CD14-positive monocyte (primary cell): ENCODE results near the gene CCNJL. TPM values are rescaled to one million over a fixed set of nuclear protein-coding genes. Genes with fewer than 3 reads are reported as not detected.
A peak's percentile ranks its signal among the peaks of the same experiment; 100 is the strongest.

Experiments used
- DNase-seq, 3 donors: peaks; one replicate each; pipeline ENCODE4 v3.0.0-alpha.2; 2011 to 2022
- H2AFZ ChIP-seq: 2 replicates; pipeline ENCODE4 v1.6.0; 2012; ENCODE audit warnings: mild to moderate bottlenecking, low read depth, low read length, inconsistent platforms; ENCODE audit not compliant: insufficient read depth, poor library complexity, severe bottlenecking
- H3K27ac ChIP-seq, 2 donors: 1 replicate in 1 of 2; 2 replicates in 1 of 2; pipeline ENCODE4 v1.5.1; 2012 to 2013; ENCODE audit warnings: low read length in 2 of 2, control low read depth in 1 of 2, inconsistent platforms in 1 of 2, low read depth in 1 of 2, mild to moderate bottlenecking in 1 of 2
- H3K27me3 ChIP-seq, 2 donors: one replicate each; pipeline versions ENCODE4 v1.6.0 to v1.6.1; 2011 to 2013; ENCODE audit warnings: low read length in 2 of 2; ENCODE audit not compliant: control insufficient read depth in 2 of 2, insufficient read depth in 2 of 2
- H3K36me3 ChIP-seq, 2 donors: replicated peaks in 1 of 2; 1 replicate in 1 of 2; 2 replicates in 1 of 2; pipeline versions ENCODE4 v1.5.1 to v1.6.1; 2012 to 2013; ENCODE audit warnings: low read length in 2 of 2, control low read depth in 1 of 2, inconsistent platforms in 1 of 2, mild to moderate bottlenecking in 1 of 2; ENCODE audit not compliant: insufficient read depth in 2 of 2, control insufficient read depth in 1 of 2
- H3K4me1 ChIP-seq, 2 donors: 1 replicate in 1 of 2; 2 replicates in 1 of 2; pipeline versions ENCODE4 v1.5.1 to v1.6.1; 2012 to 2013; ENCODE audit warnings: low read length in 2 of 2, control low read depth in 1 of 2, inconsistent platforms in 1 of 2, mild to moderate bottlenecking in 1 of 2, moderate library complexity in 1 of 2; ENCODE audit not compliant: insufficient read depth in 2 of 2, control insufficient read depth in 1 of 2
- H3K4me2 ChIP-seq: replicated peaks from 2 replicates; pipeline ENCODE3; 2012; ENCODE audit warnings: low read length, moderate library complexity, mild to moderate bottlenecking; ENCODE audit not compliant: poor library complexity, severe bottlenecking; ENCODE audit errors: extremely low read depth
- H3K4me3 ChIP-seq, 3 experiments: fragments of 200-600 bp in 1 of 3; sonication (generic) in 1 of 3; replicated peaks in 1 of 3; 1 replicate in 2 of 3; 2 replicates in 1 of 3; pipeline ENCODE4 v1.5.1; 2011 to 2013; ENCODE audit warnings: low read length in 3 of 3, mild to moderate bottlenecking in 3 of 3, control low read depth in 2 of 3, low read depth in 2 of 3, inconsistent platforms in 1 of 3, moderate library complexity in 1 of 3
- H3K79me2 ChIP-seq: 2 replicates; pipeline ENCODE4 v1.6.0; 2012; ENCODE audit warnings: mild to moderate bottlenecking, control low read depth, inconsistent platforms, low read length, moderate library complexity; ENCODE audit not compliant: insufficient read depth
- H3K9ac ChIP-seq: 2 replicates; pipeline ENCODE4 v1.6.0; 2017; ENCODE audit warnings: low read length, mild to moderate bottlenecking; ENCODE audit not compliant: insufficient read depth, poor library complexity, severe bottlenecking
- H3K9me3 ChIP-seq, 2 donors: replicated peaks in 1 of 2; 1 replicate in 1 of 2; 2 replicates in 1 of 2; pipeline versions ENCODE4 v1.5.1 to v1.6.1; 2012 to 2013; ENCODE audit warnings: low read length in 2 of 2, control low read depth in 1 of 2; ENCODE audit not compliant: control insufficient read depth in 1 of 2, insufficient read depth in 1 of 2
- H4K20me1 ChIP-seq: 2 replicates; pipeline ENCODE4 v1.6.0; 2012; ENCODE audit warnings: mild to moderate bottlenecking, low read length, control low read depth, moderate library complexity; ENCODE audit not compliant: insufficient read depth
- H3K27ac Mint-ChIP-seq, 7 donors: one replicate each; pipeline ENCODE4 v1.8.0; 2020; ENCODE audit warnings: mild to moderate bottlenecking in 7 of 7, mixed read lengths in 7 of 7, moderate library complexity in 6 of 7, inconsistent platforms in 2 of 7
- H3K27me3 Mint-ChIP-seq, 3 donors: one replicate each; pipeline ENCODE4 v1.8.0; 2021 to 2022; ENCODE audit warnings: low read depth in 3 of 3, mild to moderate bottlenecking in 3 of 3, mixed read lengths in 3 of 3, moderate library complexity in 3 of 3, inconsistent platforms in 1 of 3
- H3K36me3 Mint-ChIP-seq, 2 donors: one replicate each; pipeline ENCODE4 v1.8.0; 2020; ENCODE audit warnings: mixed read lengths in 2 of 2, inconsistent platforms in 1 of 2, mild to moderate bottlenecking in 1 of 2
- H3K4me1 Mint-ChIP-seq: one replicate; pipeline ENCODE4 v1.8.0; 2020; ENCODE audit warnings: mild to moderate bottlenecking, mixed read lengths
- H3K4me3 Mint-ChIP-seq, 2 donors: one replicate each; pipeline ENCODE4 v1.8.0; 2020; ENCODE audit warnings: mild to moderate bottlenecking in 2 of 2, mixed read lengths in 2 of 2, moderate library complexity in 1 of 2
- H3K9me3 Mint-ChIP-seq, 7 donors: one replicate each; pipeline ENCODE4 v1.8.0; 2020 to 2022; ENCODE audit warnings: mixed read lengths in 7 of 7, mild to moderate bottlenecking in 6 of 7, moderate library complexity in 6 of 7, inconsistent platforms in 2 of 7
- CTCF ChIP-seq: fragments of 200-600 bp; IDR thresholded peaks from one replicate; pipeline ENCODE4 v1.8.0; 2022; ENCODE audit warnings: antibody characterized with exemption, mild to moderate bottlenecking
- WGBS: methylation state at CpG from one replicate; pipeline ENCODE4 v1.1.5; 2013; ENCODE audit warnings: missing lambda C conversion rate; ENCODE audit not compliant: insufficient coverage; 5-methylcytosine and 5-hydroxymethylcytosine counted together
- intact Hi-C, 2 donors: fragments of 100-400 bp; cut with micrococcal nuclease; formaldehyde crosslinking; loops; one replicate each; pipeline versions ENCODE4 v1.15.0 to v1.15.1; 2023
- polyA plus RNA-seq, 3 donors: library from polyadenylated mRNA; depleted of rRNA in 1 of 3; unstranded in 2 of 3; stranded (reverse) in 1 of 3; fragments of 300-500 nt in 2 of 3; fragments of >200 nt in 1 of 3; fragmentation: Illumina TruSeq in 2 of 3; gene quantifications; 1 replicate in 2 of 3; 2 replicates in 1 of 3; pipeline ENCODE4 v1.2.3, GENCODE V29; 2012 to 2021

The CCNJL gene
- polyA plus RNA-seq, 3 donors, result 0.03 TPM; not detected in 2

GRCh38 chr5:160287378-160288051 lies 24.8 kb downstream of the CCNJL start:
- Histone ChIP-seq H3K27ac (no peak overlapping the region), H3K79me2 (no peaks in the 10 kb centered on the region), H3K4me1 (no peaks in the 10 kb centered on the region), H2AFZ (no peak overlapping the region), H3K9me3 (no peaks in the 10 kb centered on the region), H3K4me2 (no peak overlapping the region), H3K9ac (no peak overlapping the region), H3K27me3 (no peaks in the 10 kb centered on the region), H3K4me3 (no peak overlapping the region), H4K20me1 (no peaks in the 10 kb centered on the region), H3K36me3 (no peaks in the 10 kb centered on the region)
- Mint-ChIP-seq H3K4me1 (no peaks in the 10 kb centered on the region), H3K4me3 (no peak overlapping the region), H3K27me3 (peaks cover 0 to 6% (median 0%) of the 10 kb centered on the region in 3 donors), H3K9me3 (no peaks in the 10 kb centered on the region), H3K36me3 (no peaks in the 10 kb centered on the region), H3K27ac (no peak overlapping the region)
- intact Hi-C loops, result no loop called here
- no peak for TF ChIP-seq CTCF
- DNase-seq, result no peak
- WGBS, result 85% methylated on average over 5 of the region's 8 CpGs

- H3K27ac ChIP-seq, result no peak overlapping the region
- WGBS, result 100% methylated on average over 3 of the region's 6 CpGs
Observed at GRCh38 chr5:160286947-160287346, 25.4 kb downstream of the CCNJL start.

More at GRCh38 chr5:160286947-160287346, 25.4 kb downstream of the CCNJL start:
- Histone ChIP-seq H3K9me3 (no peaks in the 10 kb centered on the region), H2AFZ (no peak overlapping the region), H3K27me3 (no peaks in the 10 kb centered on the region), H3K4me3 (no peak overlapping the region), H3K4me1 (no peaks in the 10 kb centered on the region), H3K4me2 (no peak overlapping the region), H3K9ac (no peak overlapping the region), H3K36me3 (no peaks in the 10 kb centered on the region), H4K20me1 (no peaks in the 10 kb centered on the region), H3K79me2 (no peaks in the 10 kb centered on the region)
- DNase-seq, result no peak
- no peaks in the 10 kb centered on the region for H3K4me1 Mint-ChIP-seq
- intact Hi-C loops, result no loop called here
- no peak overlapping the region for H3K4me3 Mint-ChIP-seq
- peak overlapping the region in 1 of 7 donors; percentile 75 for H3K27ac Mint-ChIP-seq
- H3K9me3 Mint-ChIP-seq, result no peaks in the 10 kb centered on the region
- TF ChIP-seq CTCF, result no peak
- H3K27me3 Mint-ChIP-seq, result peaks cover 0 to 6% (median 0%) of the 10 kb centered on the region in 3 donors
- H3K36me3 Mint-ChIP-seq, result no peaks in the 10 kb centered on the region
